Fibroblast of the aortic adventitia (primary cell): ENCODE measurements around the gene PCED1B. TPM values are rescaled to one million over a fixed set of nuclear protein-coding genes. Genes with fewer than 3 reads are reported as not detected.

Source experiments
- DNase-seq: peaks from one replicate; pipeline ENCODE4 v3.0.0-alpha.2; 2010; ENCODE audit warnings: low read depth
- H3K4me3 ChIP-seq: 2 replicates; pipeline ENCODE4 v1.5.1; 2011; ENCODE audit warnings: low read depth, mild to moderate bottlenecking, control low read depth, low read length, moderate library complexity
- total RNA-seq: library from RNA; depleted of rRNA; stranded (reverse); fragments of >200 nt; gene quantifications from 2 replicates; pipeline ENCODE4 v1.2.3, GENCODE V29; 2012; ENCODE audit warnings: low replicate concordance
- TF ChIP-seq, protein P1 (sequence below): IDR thresholded peaks from 2 replicates; pipeline ENCODE4 v1.5.1; 2011; ENCODE audit warnings: mild to moderate bottlenecking, low read length, control low read depth, inconsistent platforms; ENCODE audit not compliant: insufficient read depth

PCED1B gene
- total RNA-seq, 1 donor: 0.27 TPM

DNA sequence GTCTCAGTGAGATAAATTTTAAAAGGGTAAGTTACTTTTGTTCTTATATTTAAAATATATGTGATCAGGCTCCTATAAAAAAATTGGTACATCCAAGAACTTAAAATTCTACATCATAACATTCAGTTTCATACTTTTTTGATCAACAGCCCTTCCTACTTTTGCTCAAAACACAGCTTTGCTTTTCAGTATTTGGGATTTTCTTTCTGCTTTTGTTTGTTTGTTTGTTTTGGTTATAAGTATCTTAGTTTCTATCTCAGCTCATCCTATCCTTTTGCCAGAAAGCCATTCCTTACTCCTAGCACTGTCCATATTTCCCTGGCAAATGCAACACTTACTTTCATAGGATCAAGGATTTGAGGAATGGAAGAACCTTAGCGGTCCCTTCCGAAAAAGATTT is 4.7 kb upstream of the PCED1B start:
- TF ChIP-seq, protein P1, sequence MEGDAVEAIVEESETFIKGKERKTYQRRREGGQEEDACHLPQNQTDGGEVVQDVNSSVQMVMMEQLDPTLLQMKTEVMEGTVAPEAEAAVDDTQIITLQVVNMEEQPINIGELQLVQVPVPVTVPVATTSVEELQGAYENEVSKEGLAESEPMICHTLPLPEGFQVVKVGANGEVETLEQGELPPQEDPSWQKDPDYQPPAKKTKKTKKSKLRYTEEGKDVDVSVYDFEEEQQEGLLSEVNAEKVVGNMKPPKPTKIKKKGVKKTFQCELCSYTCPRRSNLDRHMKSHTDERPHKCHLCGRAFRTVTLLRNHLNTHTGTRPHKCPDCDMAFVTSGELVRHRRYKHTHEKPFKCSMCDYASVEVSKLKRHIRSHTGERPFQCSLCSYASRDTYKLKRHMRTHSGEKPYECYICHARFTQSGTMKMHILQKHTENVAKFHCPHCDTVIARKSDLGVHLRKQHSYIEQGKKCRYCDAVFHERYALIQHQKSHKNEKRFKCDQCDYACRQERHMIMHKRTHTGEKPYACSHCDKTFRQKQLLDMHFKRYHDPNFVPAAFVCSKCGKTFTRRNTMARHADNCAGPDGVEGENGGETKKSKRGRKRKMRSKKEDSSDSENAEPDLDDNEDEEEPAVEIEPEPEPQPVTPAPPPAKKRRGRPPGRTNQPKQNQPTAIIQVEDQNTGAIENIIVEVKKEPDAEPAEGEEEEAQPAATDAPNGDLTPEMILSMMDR: no peak
- DNase-seq: no peak
- no peak overlapping the region for H3K4me3 ChIP-seq

DNA sequence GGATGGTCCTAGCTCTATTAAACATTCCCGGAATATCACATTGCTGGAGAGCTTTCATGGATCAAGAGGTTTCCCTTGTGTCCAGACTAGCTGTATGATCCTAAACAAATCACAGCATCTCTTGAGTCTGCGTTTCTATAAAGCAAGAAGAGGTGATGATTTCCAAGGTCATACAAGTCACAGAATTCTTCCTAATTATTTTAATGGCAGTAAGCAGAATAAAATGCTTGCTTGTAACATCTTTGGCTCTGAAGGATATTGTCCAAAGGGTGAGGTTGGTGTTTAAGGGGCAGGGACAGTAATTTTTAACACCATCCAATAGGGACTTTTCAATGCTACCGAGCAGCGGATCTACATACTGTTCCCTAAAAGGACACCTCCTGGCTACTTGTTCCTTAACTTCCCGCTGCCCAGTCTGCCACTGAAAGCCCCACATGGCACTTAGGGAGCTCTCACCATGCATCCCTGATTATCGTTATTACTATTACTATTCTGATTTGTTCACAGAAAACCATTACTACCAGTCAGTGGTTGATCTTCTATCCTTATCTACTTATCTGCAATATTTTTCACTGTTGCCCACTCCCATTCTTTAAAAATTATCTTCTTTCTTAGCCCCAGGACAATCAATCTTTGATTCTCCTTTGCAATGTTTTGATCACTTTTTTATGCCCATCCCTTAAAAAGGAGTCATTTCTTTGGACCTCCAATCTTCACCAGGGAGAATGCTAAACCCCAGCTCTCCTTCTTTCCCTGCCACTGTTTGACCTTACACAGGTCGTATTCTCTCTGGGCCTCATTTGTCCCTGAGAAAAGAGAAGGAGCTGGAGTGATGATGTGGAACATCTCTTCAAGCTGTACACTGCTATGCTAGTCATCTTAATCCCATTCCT is 4.0 kb upstream of the PCED1B start:
- no peak for DNase-seq
- TF ChIP-seq, protein P1: no peak
- H3K4me3 ChIP-seq: no peak overlapping the region

DNA sequence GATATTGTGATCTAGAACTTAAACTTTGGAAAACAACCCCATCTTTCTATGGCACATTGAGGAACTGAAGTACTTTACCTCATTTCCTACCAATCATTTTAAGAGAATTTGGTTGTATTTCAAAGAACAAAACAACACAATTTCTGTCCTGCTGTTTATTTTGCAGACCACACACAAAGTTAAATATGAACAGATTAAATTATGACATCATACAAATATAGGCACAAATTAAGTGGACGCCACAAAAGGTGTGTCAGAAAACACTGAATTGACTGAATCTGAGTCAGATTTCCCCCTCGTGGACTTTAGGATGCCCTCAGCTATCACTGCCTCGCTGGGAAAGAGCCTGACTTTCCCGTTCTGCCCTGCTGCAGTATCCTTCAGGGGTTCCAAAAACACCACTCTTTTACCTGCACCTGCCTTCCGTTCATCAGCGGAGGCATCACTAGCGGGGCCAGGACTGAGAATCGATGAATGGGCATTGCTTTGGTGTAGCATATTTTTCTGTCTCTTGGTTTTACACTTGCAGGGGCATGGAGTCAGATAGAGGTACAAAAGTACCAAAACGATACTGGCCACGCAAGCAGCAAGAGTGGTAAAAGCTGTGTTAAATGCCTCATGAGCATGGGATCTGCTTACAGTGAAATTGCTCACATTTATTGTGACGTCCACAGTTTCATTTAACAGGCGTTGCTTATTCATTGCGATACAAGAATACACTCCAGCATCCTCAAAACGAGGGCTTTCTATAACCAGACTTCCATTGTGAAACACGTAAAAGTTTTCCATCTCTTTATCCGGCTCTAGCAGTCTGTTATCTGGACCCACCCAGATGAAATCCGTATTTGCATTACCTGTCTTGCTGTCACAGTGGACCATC is 2.0 kb upstream of the PCED1B start:
- no peak for DNase-seq
- H3K4me3 ChIP-seq: peak overlapping the region; percentile 2
- TF ChIP-seq, protein P1: no peak

DNA sequence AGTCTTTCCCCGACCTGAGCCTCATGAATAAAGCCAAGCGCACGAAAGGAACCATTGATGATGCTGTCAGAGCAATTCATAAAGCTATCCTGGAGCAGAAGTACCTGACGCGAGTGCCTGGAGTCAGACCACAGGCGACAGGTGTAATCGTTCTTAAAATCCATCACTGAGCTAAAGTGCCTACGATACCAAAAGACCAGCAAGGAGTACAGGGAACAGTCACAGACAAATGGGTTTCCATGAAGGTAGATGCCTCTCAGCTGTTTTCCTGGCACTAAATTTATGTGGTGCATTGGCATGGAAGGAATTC is 1.4 kb upstream of the PCED1B start:
- peak overlapping the region; percentile 82 for H3K4me3 ChIP-seq
- TF ChIP-seq, protein P1: no peak
- no peak for DNase-seq

DNA sequence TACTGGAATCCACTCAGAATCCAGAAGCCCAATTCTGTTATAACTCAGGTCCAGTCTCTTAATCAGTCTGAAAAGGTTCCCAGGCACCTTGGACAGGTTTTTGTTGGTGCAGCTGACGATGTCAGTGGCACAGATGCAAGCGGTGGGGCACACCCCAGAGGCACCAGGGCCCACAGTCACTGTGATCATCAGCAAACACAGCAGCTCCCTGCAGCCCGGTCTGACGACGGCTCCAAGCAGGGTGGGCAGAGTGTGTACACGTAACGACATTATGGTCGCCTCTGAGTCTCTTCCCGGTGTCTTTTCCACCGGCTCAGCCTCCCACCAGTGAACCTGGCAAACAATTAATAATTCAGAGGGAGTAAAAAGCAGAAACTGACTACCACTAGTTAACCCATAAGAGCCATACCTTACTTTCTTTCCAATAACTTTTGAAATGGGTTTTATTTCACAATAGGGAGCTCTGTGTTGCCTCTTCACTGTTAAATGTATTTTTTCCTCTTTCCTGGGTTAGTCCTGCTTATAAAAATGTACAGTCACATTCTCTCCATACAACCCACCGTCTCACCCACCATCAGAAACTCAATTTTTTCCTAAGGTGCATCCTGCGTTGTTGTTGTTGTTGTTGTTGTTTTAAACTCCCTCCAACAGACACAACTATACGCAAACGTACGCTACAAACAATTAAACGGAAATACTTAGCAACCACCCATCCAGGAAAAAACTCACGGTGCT is 521 bp upstream of the PCED1B start:
- no peak for DNase-seq
- TF ChIP-seq, protein P1: no peak

DNA sequence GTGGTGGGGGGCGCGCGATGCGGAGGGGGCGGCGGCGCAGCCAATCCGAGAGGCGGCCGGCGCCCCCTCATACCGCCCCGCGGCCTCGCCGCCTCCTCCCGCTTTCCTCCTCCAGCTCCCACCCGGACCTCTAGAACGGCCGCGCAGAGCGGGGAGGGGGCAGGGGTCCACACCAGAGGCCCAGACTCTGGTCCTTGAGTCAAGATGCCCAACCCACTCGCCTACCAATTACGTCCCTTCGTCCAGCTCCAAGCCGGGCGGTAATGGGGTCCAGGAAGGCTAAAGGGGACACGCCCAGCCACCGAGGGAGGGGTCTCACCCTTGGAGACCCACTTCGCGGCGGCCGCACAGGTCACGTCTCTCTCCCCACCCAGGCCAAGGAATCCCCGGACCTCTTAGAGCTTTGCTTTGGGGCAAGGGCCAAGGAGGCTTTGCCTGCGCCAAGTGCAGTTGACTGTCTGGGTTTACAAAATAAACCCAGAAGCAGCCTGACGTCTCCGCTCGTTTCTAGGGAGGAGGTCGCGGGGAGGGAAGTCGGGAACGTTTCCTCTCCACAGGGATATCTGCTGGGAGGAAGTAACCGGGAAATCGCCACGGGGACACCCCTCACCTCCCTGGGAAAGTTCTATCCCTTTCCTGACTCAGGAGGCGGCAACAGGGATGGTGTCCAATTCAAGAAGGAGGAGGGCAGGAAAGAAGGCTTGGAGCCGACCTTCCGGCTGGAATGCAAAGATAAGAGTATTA is 732 bp downstream of the PCED1B start:
- peak overlapping the region; percentile 82 for H3K4me3 ChIP-seq
- TF ChIP-seq, protein P1: no peak
- DNase-seq: peak; percentile 73

More for the DNA sequence above, 521 bp upstream of the PCED1B start:
- H3K4me3 ChIP-seq: peak overlapping the region; percentile 82
